ENCODE results near the gene SPSB4.

SPSB4 gene

GRCh38 chr3:141055136-141055535 lies 4.0 kb downstream of the SPSB4 start:
- DNase-seq (ENCODE audit: low spot score): no peak

- DNase-seq (ENCODE audit: low spot score): no peak
These were observed 4.6 kb downstream of the SPSB4 start for GRCh38 chr3:141055536-141056445.

GRCh38 chr3:141056751-141057171 lies 5.6 kb downstream of the SPSB4 start:
- no peak for DNase-seq (ENCODE audit: low spot score)

GRCh38 chr3:141057436-141057835 lies 6.3 kb downstream of the SPSB4 start:
- DNase-seq (ENCODE audit: low spot score): no peak

GRCh38 chr3:141057946-141058800 lies 7.0 kb downstream of the SPSB4 start:
- DNase-seq (ENCODE audit: low spot score): no peak

- no peak for DNase-seq (ENCODE audit: low spot score)
These were observed 7.8 kb downstream of the SPSB4 start for GRCh38 chr3:141058996-141059395.

- no peak for DNase-seq (ENCODE audit: low spot score)
These were observed 8.7 kb downstream of the SPSB4 start for GRCh38 chr3:141059816-141060215.

GRCh38 chr3:141060327-141060726 lies 9.2 kb downstream of the SPSB4 start:
- DNase-seq (ENCODE audit: low spot score): no peak

- DNase-seq (ENCODE audit: low spot score): no peak
These were observed 12.7 kb downstream of the SPSB4 start for GRCh38 chr3:141063831-141064230.

GRCh38 chr3:141064255-141064926 lies 13.2 kb downstream of the SPSB4 start:
- DNase-seq (ENCODE audit: low spot score): no peak

GRCh38 chr3:141065258-141065657 lies 14.1 kb downstream of the SPSB4 start:
- DNase-seq (ENCODE audit: low spot score): no peak

GRCh38 chr3:141065841-141066805 lies 15.0 kb downstream of the SPSB4 start:
- no peak for DNase-seq (ENCODE audit: low spot score)

- DNase-seq (ENCODE audit: low spot score): no peak
These were observed 16.2 kb downstream of the SPSB4 start for GRCh38 chr3:141067206-141067974.

- no peak for DNase-seq (ENCODE audit: low spot score)
These were observed 19.1 kb downstream of the SPSB4 start for GRCh38 chr3:141070229-141070628.

GRCh38 chr3:141070727-141071357 lies 19.7 kb downstream of the SPSB4 start:
- DNase-seq (ENCODE audit: low spot score): no peak

GRCh38 chr3:141071681-141072260 lies 20.6 kb downstream of the SPSB4 start:
- no peak for DNase-seq (ENCODE audit: low spot score)

- DNase-seq (ENCODE audit: low spot score): no peak
These were observed 21.8 kb downstream of the SPSB4 start for GRCh38 chr3:141072950-141073349.

- DNase-seq (ENCODE audit: low spot score): no peak
These were observed 22.4 kb downstream of the SPSB4 start for GRCh38 chr3:141073580-141073979.

- no peak for DNase-seq (ENCODE audit: low spot score)
These were observed 23.4 kb downstream of the SPSB4 start for GRCh38 chr3:141074529-141074928.
